Panc1 (cell line): ENCODE results near the gene PROK2. TPM values are rescaled to one million over a fixed set of nuclear protein-coding genes. Genes with fewer than 3 reads are reported as not detected.

ENCODE experiments used
- ATAC-seq: fragments of 200-7000 bp; cut with Tn5 transposase; 2 replicates; pipeline ENCODE4 v1.9.1; 2020; ENCODE audit warnings: mild to moderate bottlenecking, moderate library complexity
- BruUV-seq: library from RNA; stranded (reverse); fragments of 400-500 nt; replicated peaks from 2 replicates; lab custom pipeline; 2021; lab: Mats Ljungman, UMichigan
- CTCF ChIA-PET: fragments of 300-600 bp; sonication (Branson Sonifier 250); formaldehyde crosslinking; loops from one replicate; lab custom pipeline; 2022; ENCODE audit warnings: antibody characterized with exemption; lab: Charles Lee
- POLR2A ChIA-PET: fragments of 300-600 bp; sonication (Branson Sonifier 250); formaldehyde crosslinking; loops from one replicate; lab custom pipeline; 2022; ENCODE audit warnings: antibody characterized with exemption; lab: Charles Lee
- DNase-seq: peaks from one replicate; pipeline ENCODE4 v3.0.0-alpha.2; 2010; ENCODE audit warnings: low read depth, low spot score
- H3K27ac ChIP-seq: 2 replicates; pipeline ENCODE4 v1.5.1; 2011; ENCODE audit warnings: mild to moderate bottlenecking, low read length, inconsistent platforms
- H3K27me3 ChIP-seq: fragments of 200-500 bp; sonication (Bioruptor generic); 2 replicates; pipeline ENCODE4 v1.6.0; 2014; ENCODE audit warnings: low read length, inconsistent platforms; ENCODE audit not compliant: control insufficient read depth, insufficient read depth
- H3K36me3 ChIP-seq: fragments of 200-500 bp; sonication (Bioruptor generic); 2 replicates; pipeline ENCODE4 v1.5.1; 2014; ENCODE audit warnings: inconsistent platforms, mild to moderate bottlenecking, low read length, moderate library complexity; ENCODE audit not compliant: control insufficient read depth, insufficient read depth
- H3K4me1 ChIP-seq: 2 replicates; pipeline ENCODE4 v1.5.1; 2011; ENCODE audit warnings: inconsistent platforms, mild to moderate bottlenecking, low read length, moderate library complexity; ENCODE audit not compliant: control insufficient read depth, insufficient read depth
- H3K4me3 ChIP-seq, 2 experiments: 2 replicates each; pipeline ENCODE4 v1.5.1; 2011 to 2012; ENCODE audit warnings: low read depth in 2 of 2, low read length in 2 of 2, mild to moderate bottlenecking in 2 of 2, inconsistent platforms in 1 of 2, moderate library complexity in 1 of 2
- H3K9me3 ChIP-seq: fragments of 200-500 bp; sonication (Bioruptor generic); 2 replicates; pipeline ENCODE4 v1.5.1; 2014; ENCODE audit warnings: low read depth, mild to moderate bottlenecking, inconsistent platforms, low read length, moderate library complexity; ENCODE audit not compliant: control insufficient read depth, insufficient read depth
- POLR2AphosphoS5 ChIP-seq: IDR thresholded peaks from 2 replicates; pipeline ENCODE4 v1.6.1; 2012; ENCODE audit warnings: mild to moderate bottlenecking, low read depth, low read length, moderate library complexity
- SIN3A ChIP-seq: IDR thresholded peaks from 2 replicates; pipeline ENCODE4 v1.6.1; 2012; ENCODE audit warnings: low read depth, mild to moderate bottlenecking, low read length, moderate library complexity, borderline replicate concordance; ENCODE audit not compliant: insufficient read depth
- TCF7L2 ChIP-seq: IDR thresholded peaks from 2 replicates; pipeline ENCODE4 v1.6.1; 2011; ENCODE audit warnings: mild to moderate bottlenecking, low read depth, low read length, inconsistent platforms
- in situ Hi-C: cut with HindIII; loops from 2 replicates; pipeline ENCODE4 v1.10.0; 2016; ENCODE audit warnings: low sequenced_read_pairs, low pct_unique_long_range_greater_than_20kb
- intact Hi-C: fragments of 100-400 bp; cut with micrococcal nuclease; formaldehyde crosslinking; loops from one replicate; pipeline ENCODE4 v1.10.0; 2022; ENCODE audit not compliant: unreplicated experiment
- total RNA-seq: library from RNA; stranded (reverse); gene quantifications from one replicate; pipeline ENCODE4 v1.2.1, GENCODE V29; 2021; ENCODE audit not compliant: unreplicated experiment
- TF ChIP-seq, protein P1 (sequence below): fragments of 450-650 bp; IDR thresholded peaks from 2 replicates; pipeline ENCODE4 v1.5.1; 2017; ENCODE audit warnings: mild to moderate bottlenecking
- TF ChIP-seq, protein P2 (sequence below), 2 experiments: IDR thresholded peaks; 2 replicates each; pipeline ENCODE4 v1.6.1; 2011 to 2012; ENCODE audit warnings: low read depth in 2 of 2, control low read depth in 1 of 2, low read length in 1 of 2, mild to moderate bottlenecking in 1 of 2, moderate library complexity in 1 of 2; ENCODE audit not compliant: insufficient read depth in 1 of 2

Gene PROK2
- total RNA-seq, 1 experiment from 2014 or later: not detected

DNA sequence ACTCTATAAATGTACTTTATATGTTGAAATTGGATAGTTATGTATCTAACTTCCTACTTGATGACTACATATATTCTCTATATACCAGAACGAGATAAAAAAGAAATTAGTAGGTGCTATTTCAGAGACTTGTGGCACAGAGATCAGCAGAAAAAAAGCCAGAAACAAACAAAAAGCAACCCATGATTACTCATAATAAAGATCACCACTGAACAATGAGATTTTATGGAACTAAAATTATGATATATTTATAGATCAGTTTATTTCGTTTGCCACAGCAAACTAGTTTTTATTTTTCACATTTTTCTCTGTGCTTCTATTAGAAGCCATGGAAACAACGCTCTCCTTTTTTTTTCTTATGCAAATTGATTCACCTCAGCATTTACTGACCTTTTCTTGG is 15.1 kb upstream of the PROK2 start:
- Histone ChIP-seq H3K27me3 (no peaks in the 10 kb centered on the region; the same call in 1 of the 2 replicates), H3K9me3 (no peaks in the 10 kb centered on the region), H3K4me1 (no peaks in the 10 kb centered on the region), H3K36me3 (no peaks in the 10 kb centered on the region), H3K4me3 (no peak overlapping the region), H3K27ac (no peak overlapping the region)
- TF ChIP-seq POLR2AphosphoS5 (no peak), TCF7L2 (no peak), SIN3A (no peak)
- TF ChIP-seq, protein P1, sequence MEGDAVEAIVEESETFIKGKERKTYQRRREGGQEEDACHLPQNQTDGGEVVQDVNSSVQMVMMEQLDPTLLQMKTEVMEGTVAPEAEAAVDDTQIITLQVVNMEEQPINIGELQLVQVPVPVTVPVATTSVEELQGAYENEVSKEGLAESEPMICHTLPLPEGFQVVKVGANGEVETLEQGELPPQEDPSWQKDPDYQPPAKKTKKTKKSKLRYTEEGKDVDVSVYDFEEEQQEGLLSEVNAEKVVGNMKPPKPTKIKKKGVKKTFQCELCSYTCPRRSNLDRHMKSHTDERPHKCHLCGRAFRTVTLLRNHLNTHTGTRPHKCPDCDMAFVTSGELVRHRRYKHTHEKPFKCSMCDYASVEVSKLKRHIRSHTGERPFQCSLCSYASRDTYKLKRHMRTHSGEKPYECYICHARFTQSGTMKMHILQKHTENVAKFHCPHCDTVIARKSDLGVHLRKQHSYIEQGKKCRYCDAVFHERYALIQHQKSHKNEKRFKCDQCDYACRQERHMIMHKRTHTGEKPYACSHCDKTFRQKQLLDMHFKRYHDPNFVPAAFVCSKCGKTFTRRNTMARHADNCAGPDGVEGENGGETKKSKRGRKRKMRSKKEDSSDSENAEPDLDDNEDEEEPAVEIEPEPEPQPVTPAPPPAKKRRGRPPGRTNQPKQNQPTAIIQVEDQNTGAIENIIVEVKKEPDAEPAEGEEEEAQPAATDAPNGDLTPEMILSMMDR: no peak
- TF ChIP-seq, protein P2, sequence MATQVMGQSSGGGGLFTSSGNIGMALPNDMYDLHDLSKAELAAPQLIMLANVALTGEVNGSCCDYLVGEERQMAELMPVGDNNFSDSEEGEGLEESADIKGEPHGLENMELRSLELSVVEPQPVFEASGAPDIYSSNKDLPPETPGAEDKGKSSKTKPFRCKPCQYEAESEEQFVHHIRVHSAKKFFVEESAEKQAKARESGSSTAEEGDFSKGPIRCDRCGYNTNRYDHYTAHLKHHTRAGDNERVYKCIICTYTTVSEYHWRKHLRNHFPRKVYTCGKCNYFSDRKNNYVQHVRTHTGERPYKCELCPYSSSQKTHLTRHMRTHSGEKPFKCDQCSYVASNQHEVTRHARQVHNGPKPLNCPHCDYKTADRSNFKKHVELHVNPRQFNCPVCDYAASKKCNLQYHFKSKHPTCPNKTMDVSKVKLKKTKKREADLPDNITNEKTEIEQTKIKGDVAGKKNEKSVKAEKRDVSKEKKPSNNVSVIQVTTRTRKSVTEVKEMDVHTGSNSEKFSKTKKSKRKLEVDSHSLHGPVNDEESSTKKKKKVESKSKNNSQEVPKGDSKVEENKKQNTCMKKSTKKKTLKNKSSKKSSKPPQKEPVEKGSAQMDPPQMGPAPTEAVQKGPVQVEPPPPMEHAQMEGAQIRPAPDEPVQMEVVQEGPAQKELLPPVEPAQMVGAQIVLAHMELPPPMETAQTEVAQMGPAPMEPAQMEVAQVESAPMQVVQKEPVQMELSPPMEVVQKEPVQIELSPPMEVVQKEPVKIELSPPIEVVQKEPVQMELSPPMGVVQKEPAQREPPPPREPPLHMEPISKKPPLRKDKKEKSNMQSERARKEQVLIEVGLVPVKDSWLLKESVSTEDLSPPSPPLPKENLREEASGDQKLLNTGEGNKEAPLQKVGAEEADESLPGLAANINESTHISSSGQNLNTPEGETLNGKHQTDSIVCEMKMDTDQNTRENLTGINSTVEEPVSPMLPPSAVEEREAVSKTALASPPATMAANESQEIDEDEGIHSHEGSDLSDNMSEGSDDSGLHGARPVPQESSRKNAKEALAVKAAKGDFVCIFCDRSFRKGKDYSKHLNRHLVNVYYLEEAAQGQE (IDR thresholded peaks at IDR 0.05; ENCODE audit: insufficient read depth in 1 of 2, low read depth in 2 of 2, low read length in 1 of 2): no peak
- no peak for DNase-seq
- ChIA-PET POLR2A (no interaction called here), CTCF (no interaction called here)
- in situ Hi-C loops (no loop called here), intact Hi-C loops (no loop called here)
- no TSS peak for BruUV-seq
- no peak for ATAC-seq

DNA sequence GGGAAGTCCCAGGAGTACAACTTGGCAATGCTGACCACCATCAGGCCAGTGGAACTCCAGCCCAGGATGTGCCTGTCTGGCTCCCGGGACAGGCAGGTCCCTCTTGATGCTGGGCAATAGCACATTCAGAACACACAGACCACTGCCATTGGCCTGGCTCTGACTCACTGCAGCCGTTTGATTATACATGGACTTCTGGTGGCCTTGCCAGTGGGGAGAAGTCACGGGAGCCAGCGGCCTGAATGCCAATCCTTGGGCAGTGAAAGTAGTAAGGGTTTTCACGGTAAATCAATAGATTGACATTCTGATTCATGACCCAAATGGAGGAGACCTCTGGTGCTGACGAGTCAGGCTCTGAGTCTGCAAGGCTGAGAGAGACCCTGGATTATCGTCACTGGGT is 12.5 kb upstream of the PROK2 start:
- no peak overlapping the region for H3K27ac ChIP-seq
- ChIA-PET POLR2A (no interaction called here), CTCF (no interaction called here)
- H3K27me3 ChIP-seq: no peaks in the 10 kb centered on the region; the same call in 1 of the 2 replicates
- DNase-seq (no peak), ATAC-seq (no peak)
- H3K4me1 ChIP-seq: no peaks in the 10 kb centered on the region
- no peak overlapping the region for H3K4me3 ChIP-seq
- intact Hi-C loops: no loop called here
- TF ChIP-seq SIN3A (no peak), TCF7L2 (no peak), POLR2AphosphoS5 (no peak)
- TF ChIP-seq, protein P2 (IDR thresholded peaks at IDR 0.05; ENCODE audit: insufficient read depth in 1 of 2, low read depth in 2 of 2, low read length in 1 of 2): no peak
- TF ChIP-seq, protein P1: no peak
- H3K36me3 ChIP-seq: no peaks in the 10 kb centered on the region
- in situ Hi-C loops: no loop called here
- BruUV-seq: no TSS peak
- no peaks in the 10 kb centered on the region for H3K9me3 ChIP-seq
